Keratinocyte (primary cell): ENCODE results near the gene ADSL.

Source experiments
- EZH2 ChIP-seq: IDR thresholded peaks from one replicate; pipeline ENCODE4 v1.6.1; 2012; ENCODE audit warnings: inconsistent platforms, mild to moderate bottlenecking, low read length, moderate library complexity
- TF ChIP-seq, protein P1 (sequence below), 3 experiments: IDR thresholded peaks in 1 of 3; conservative IDR thresholded peaks in 1 of 3; optimal IDR thresholded peaks in 1 of 3; 2 replicates in 2 of 3; 3 replicates in 1 of 3; pipeline versions ENCODE3 to v1.5.1; 2011; ENCODE audit warnings: low read length in 3 of 3, mild to moderate bottlenecking in 3 of 3, moderate library complexity in 2 of 3, control low read depth in 1 of 3, inconsistent platforms in 1 of 3; ENCODE audit not compliant: insufficient read depth in 2 of 3; ENCODE audit errors: extremely low read depth in 1 of 3

DNA sequence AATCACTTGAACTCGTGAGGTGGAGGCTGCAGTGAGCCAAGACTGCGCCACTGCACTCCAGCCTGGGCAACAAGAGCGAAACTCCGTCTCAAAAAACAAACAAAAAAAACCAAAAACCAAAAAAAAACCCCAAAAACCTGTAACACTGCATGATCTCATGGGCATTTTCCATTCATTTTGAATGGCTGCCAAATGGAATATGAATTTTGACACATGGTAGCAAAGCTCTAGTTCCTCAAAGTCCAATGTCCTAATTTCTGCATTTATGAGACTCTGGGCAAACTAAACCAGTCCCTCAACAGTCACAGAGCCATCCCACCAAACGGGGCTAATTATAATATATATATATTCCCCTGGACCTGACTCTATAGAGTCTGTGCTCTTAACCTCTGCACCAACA lies 85.9 kb downstream of the ADSL start:
- TF ChIP-seq, protein P1, sequence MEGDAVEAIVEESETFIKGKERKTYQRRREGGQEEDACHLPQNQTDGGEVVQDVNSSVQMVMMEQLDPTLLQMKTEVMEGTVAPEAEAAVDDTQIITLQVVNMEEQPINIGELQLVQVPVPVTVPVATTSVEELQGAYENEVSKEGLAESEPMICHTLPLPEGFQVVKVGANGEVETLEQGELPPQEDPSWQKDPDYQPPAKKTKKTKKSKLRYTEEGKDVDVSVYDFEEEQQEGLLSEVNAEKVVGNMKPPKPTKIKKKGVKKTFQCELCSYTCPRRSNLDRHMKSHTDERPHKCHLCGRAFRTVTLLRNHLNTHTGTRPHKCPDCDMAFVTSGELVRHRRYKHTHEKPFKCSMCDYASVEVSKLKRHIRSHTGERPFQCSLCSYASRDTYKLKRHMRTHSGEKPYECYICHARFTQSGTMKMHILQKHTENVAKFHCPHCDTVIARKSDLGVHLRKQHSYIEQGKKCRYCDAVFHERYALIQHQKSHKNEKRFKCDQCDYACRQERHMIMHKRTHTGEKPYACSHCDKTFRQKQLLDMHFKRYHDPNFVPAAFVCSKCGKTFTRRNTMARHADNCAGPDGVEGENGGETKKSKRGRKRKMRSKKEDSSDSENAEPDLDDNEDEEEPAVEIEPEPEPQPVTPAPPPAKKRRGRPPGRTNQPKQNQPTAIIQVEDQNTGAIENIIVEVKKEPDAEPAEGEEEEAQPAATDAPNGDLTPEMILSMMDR (optimal IDR thresholded peaks at IDR 0.05 in 1 of 3, IDR thresholded peaks at IDR 0.05 in 1 of 3, conservative IDR thresholded peaks at IDR 0.05 in 1 of 3; ENCODE audit: extremely low read depth in 1 of 3, insufficient read depth in 2 of 3, low read length in 3 of 3): no peak
- TF ChIP-seq EZH2: no peak
